NCI-H345 (cell line): ENCODE results near the gene FAM83D.
"Not testable (repeated sequence)": the region's sequence is repeated elsewhere in the genome, so short reads cannot be mapped to it uniquely, and the experiment has no call there.

ENCODE experiments used
- DNase-seq: peaks from one replicate; lab custom pipeline; 2025; lab: John Stamatoyannopoulos, UW

FAM83D gene

DNA sequence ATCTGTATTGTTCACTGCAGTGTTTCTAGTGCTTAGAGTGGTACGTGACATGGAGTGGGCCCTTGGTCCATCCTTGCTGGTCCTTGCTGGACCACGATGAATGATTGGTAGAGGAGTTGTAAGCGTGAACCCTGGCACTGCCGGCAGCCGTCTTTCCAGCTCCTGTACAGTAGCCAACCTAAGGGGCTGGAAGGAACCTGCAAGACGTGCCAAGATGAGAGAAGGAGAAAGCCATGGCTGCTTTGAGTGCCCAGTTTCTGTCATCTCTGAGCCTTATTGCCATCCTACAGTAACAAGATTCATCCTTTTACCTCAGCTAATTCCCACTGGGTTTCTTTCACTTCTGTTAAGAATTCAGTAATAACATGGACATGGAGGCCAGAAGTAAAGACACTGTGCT is 41.9 kb downstream of the FAM83D start:
- DNase-seq = no peak

DNA sequence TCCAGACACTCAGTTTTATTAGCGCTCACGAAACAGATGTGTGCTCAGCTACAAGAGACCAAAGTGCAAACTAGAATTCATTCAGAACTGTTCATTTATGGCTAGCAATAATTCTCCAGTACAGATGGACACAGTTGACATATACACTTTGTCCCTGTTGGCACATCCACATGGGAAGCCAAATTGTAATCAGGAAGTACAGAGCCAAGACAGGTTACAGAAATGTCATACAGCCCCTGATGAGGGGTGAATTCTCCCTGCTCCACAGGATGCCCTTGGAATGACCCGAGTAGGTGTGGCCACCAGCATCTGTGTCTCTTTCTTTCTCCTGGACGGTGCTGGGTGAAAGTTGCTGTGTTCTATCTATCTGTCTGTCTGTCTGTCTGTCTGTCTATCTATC is 43.5 kb downstream of the FAM83D start:
- no peak for DNase-seq

DNA sequence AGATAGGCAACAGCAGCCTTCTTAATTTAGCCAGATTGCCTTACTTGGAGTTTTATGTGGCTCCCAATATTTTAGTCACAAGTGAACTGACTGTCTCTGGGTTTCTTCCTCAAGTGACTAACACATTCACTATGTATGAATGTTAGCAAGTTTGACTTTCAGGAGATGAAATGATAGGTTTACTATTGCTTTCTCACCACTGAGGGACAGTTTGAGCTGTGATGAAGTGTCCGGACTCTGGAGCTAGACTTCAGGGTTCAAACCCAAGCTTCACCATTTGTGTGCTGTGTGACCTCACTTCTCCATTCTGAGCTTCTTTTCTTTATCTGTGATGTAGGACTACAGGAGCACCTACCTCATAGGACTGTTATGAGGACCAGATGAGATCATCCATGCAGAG is 44.1 kb downstream of the FAM83D start:
- no peak for DNase-seq

DNA sequence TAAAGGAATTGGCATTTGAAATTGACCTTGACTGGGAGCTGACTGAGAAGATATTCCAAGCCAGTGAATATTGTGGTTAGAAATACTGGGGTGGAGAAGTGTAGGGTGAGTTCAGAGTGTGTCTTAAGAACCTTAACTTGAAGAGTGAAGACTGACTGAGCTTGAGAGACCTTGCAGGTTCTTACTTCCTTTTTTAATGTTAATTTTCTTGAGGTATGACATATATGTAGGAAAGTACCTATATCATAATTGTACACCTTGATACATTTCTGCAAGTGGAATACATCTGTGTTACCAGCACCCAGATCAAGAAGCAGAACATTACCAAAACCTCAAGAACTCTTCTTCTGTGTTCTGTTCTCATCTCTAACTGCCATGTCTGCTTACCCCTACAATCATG is 46.9 kb downstream of the FAM83D start:
- DNase-seq = no peak

DNA sequence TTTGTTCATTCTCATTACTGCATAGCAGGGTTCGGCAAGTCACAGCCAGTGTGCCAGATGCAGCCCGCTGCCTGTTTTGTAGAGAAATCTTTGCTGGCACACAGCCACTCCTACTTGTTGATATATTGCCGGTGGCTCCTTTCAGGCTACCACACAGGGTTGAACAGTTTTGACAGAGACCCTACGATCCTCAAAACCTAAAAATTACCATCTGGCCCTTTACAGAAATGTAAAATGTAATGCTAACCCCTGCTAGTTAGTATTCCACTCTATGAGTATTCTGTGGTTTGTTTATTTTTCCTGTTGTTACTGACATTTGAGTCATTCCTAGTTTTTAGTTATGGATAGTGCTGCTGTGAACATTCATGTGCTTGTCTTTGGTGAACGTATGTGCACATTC is 47.4 kb downstream of the FAM83D start:
- no peak for DNase-seq

DNA sequence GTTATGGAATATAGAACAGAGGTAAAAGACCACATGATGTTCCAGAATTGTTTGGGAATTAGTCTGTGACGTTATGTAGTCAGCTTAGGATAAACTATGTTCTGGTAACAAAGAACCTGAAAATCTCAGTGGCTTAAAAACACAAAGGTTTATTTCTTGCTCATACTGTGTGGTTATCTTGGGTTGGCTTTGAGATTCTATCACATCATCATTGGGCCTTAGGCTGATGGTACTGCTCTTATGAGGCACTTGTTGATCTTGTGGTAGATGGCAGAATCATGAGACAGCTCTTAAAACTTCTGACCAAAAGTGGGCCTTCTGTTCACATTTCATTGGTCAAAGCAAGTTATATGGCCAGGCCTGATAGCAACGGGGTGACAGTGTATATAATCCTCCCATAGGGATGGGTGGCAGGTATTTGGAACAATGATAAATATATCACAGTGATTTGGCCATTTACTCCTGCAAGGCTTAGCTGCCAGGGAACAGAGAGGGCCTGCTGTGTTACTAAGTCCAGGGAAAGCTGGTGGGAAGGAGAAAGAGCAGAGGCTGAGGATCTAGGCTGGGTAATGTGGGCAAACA is 49.4 kb downstream of the FAM83D start:
- no peak for DNase-seq

DNA sequence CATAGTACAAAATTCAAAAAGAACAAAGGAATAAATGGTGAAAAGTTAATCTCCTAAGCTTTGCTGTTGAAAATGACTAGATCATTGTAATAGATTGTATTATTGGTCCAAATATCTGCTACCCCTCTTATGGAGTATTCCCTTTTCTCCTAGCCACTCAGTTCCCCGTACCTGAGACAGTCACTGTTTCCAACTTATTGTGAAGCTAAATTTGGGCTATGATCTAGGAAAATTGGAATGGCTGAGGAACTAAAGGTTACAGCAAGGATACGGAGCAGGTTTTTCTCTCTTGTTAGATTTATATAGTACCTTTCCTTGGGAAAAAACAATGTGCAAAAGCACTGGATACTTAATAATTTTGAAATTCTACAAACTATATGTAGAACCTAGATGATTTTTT is 53.2 kb downstream of the FAM83D start:
- DNase-seq = no peak

DNA sequence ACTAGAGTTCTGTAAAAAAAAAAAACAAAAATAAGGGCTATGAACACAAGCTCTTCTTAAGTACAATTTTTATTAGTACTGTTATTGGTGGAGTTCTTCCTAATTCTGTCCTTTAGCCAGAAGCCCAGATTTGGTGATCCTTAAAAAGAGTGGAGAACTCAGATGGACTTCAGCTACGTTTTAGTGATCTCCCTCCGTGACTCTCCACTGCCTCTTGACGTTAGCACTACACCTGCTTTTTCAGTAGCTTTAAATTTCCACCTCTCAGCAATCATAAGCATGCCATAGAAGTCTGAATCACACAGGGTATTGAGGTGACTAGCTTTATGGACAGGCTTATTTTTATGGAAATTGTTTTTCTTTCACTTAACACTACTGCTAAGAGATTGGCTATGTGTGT is 53.6 kb downstream of the FAM83D start:
- no peak for DNase-seq

DNA sequence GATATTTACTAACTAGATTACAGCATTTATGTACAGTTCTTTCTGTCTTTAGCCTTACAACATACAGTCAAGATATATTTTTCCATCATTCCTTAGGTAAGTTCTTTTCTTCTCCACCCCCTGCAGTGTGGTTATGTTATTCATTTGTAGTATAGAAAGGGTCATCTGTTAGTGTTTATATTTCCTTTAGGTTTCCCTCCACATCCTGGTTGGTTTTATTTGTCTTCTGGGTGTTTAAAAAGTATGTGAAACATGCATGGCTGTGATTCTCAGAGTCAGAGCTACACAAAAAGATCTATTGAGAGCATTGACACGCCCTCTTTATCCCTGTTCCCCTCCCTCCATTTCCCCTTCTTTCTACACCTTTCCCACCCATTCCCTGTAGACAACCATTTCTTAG is 56.1 kb downstream of the FAM83D start:
- no peak for DNase-seq

DNA sequence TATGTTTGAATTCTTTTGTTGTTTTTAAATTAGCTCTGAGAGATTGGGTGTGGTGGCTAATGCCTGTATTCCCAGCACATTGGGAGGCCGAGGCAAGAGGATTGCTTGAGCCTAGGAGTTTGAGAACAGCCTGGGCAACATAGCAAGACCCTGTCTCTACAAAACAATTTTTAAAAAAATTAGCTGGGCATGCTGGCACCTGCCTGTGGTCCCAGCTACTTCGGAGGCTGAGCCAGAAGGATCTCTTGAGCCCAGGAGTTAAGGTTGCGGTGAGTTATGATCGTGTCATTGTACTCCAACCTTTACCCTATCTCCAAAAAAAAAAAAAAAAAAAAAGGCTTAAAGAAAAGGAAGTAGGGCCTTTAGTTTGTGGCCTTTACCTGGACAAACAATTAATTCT is 58.8 kb downstream of the FAM83D start:
- DNase-seq = no peak

DNA sequence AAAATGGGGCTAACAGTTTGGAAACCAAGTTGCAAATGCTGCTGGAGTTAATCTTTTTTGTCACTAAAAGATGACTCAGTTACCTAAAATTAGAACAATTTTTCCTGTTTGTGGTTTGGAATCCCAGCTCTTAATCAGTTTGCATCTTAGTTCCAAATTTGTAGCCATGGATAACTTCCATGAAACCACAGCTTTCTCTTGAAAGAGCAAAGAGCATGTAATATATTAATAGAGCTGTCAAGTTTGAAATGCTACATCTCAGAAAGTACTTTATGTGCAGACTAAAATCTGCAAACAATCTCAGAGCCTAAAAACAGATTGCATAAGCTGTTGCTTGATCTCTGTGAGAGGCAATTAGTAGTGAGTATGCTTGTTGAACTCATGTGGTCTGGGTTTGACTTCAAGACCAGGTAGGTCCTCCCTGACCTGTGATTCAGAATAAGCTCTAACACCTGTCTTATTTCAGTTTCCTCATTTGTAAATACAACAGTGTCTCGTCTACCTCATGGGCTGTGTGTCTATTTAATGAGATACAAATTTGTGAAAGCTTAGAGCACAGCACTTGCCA is 59.5 kb downstream of the FAM83D start:
- no peak for DNase-seq

DNA sequence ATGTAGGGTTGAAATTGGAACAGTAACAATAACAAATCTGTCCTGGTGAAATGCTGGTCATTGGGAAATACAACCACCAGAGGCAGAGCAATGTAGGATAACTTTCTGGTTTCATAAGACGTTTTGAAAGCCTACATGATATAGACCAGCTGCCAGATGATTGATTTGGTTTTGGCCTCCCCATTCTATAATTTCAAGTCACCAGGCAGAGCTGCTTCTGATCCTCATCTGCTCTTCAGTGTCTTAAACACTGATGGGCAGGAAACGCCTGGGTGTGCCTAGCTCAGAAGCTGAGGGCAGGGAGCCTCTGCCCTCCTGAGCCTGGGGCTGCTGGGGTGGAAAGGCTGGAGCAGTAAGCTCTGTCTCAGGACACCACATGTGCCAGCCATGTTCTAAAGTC is 60.4 kb downstream of the FAM83D start:
- DNase-seq = no peak

DNA sequence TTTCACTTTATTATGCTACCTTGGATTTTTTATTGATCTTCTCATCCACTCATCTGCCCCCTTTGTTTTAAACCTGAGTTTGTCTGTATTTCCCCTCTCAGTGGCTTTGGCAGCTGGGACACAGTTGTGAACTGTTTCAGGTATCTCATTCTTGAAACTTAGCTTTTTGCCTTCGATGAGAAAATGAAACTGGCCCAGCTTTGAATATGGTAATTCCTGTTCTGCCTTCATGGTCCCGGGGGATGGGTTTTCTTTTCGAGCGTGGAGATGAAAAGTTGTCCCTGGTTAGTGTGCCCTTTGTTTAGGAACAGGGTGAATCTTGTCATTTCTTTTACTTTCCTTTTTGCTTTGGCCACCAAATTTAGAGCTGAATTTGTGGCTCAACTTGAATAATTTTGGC is 61.6 kb downstream of the FAM83D start:
- DNase-seq = no peak

DNA sequence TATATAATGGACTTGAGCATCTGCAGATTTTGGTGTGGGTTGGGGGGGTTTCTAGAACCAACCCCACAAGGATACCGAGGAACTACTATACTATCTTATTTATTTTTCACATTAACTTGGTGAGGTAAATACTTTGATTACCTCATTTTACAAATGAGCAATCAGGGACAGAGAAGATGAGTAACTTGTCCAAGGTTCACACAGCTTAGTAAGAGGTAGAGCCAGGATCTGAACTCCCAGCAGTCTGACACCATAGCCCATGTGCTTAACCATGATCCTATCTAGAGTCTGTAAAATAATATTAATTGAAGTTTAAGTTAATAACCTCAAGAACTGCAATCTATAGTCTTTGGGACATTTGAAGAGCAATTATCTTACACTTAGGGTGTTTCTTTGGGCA is 64.5 kb downstream of the FAM83D start:
- no peak for DNase-seq

DNA sequence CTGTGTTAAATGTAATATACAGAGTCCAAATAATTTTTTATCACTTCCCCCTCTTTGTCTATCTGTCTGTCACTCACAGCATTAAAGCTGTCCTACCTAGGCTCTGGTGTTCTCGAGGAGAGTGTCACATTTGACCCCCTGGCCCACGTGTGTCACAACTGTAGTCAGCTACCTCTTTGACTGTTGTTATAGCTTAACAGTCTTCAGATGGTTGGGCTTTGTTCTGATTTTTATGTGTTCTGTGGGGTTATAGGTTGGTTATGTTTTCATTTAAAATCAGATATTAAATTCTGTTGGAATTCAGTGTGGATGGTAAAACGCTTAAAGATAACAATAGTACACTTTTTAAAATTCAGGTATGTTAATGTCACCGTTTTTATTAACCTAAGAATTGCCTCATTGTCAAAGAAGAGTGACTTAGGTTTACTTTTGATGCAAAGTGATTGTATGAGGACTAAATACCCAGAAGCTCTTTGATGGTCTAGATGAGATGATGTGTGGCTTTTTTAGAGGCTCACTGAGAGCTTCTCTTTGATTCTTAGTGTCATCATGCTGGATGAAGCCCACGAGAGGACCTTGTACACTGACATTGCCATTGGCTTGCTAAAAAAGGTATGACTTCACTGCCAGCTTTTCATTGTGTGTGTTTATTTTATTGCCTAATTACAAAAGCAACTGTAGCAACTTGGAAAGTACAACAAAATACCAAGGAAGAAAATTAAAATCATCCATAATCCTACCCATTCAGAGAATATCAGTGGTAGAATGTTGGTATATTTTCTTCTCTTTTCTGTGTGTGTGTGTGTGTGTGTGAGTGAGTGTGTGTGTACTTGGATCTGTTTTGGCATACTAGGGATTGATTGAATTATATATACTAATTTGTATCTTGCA is 65.8 kb downstream of the FAM83D start:
- no peak for DNase-seq

DNA sequence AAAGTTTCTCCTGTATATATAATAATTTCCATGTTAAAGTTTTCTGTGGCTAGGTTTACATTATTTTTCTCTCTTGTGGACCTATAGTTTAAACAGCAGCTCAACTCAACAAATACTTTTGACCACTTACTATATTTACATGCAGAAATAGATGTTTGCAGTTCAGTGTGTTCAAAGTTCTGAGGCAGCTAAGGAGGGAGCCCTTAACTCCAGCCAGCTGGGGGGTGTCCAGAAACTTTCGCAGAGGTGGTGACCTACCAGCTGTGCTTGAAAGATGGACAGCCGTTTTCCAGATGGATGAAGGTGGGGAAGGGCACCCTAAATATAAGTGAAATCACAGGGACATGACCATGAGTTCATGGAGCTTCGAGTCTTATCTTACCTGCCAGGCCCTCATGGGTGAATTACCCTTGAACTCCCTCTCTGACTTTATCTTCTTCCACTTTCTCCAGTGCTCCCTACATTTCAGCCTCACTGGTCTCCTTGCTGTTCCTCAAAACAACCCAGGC is 69.4 kb downstream of the FAM83D start:
- no peak for DNase-seq

DNA sequence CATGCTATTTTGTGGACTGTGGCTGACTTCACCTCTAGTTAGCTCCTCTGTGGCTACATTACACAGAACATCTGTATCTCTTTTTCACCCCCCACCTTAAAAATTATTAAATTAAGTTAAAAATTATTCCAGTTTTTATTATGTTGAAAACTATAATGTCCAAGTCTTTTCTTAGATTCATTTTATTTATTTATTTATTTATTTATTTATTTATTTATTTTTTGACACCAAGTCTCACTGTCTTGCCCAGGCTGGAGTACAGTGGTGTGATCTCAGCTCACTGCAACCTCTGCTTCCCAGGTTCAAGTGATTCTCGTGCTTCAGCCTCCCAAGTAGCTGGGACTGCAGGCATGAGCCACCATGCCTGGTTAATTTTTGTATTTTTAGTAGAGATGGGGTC is 70.6 kb downstream of the FAM83D start:
- not testable (repeated sequence) for DNase-seq

DNA sequence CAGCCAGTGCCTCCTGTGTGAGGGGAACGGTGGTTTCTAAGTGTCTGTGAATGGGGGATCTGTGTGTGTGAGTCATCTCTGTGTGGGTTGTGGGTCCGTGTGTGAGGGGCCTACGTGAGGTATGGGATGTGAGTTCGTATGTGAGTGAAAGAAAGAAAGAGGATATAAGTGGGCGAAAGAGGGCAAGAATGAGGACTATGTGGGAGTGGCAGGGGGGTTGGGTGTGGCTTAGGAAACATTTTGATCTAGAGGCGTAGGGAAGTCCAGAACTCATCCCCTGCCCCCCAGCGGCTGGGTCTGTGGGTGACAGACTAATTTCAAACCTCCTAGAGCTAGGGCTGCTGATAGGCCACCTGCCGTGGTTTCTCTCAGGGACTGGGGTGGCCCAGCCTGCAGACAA is 71.4 kb downstream of the FAM83D start:
- no peak for DNase-seq

DNA sequence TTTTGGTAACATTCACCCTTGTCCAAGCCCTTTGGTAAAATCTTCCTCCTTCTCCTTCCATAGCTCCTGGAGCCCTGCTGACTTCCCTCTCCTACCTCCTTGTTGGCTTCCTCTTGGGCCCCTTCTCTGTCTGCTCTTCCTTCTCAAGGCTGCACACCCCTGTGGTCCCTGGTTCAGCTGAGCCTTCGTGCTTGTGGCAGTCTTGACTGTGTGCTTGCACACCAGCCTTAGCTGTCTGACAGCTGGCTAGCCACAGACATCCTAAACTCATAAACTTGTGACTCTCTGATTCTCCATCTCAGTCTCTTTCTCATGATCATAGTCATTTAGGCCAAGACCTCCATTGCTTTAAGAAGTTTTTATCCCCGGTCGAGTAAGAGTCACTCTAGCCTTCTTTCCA is 73.0 kb downstream of the FAM83D start:
- no peak for DNase-seq

DNA sequence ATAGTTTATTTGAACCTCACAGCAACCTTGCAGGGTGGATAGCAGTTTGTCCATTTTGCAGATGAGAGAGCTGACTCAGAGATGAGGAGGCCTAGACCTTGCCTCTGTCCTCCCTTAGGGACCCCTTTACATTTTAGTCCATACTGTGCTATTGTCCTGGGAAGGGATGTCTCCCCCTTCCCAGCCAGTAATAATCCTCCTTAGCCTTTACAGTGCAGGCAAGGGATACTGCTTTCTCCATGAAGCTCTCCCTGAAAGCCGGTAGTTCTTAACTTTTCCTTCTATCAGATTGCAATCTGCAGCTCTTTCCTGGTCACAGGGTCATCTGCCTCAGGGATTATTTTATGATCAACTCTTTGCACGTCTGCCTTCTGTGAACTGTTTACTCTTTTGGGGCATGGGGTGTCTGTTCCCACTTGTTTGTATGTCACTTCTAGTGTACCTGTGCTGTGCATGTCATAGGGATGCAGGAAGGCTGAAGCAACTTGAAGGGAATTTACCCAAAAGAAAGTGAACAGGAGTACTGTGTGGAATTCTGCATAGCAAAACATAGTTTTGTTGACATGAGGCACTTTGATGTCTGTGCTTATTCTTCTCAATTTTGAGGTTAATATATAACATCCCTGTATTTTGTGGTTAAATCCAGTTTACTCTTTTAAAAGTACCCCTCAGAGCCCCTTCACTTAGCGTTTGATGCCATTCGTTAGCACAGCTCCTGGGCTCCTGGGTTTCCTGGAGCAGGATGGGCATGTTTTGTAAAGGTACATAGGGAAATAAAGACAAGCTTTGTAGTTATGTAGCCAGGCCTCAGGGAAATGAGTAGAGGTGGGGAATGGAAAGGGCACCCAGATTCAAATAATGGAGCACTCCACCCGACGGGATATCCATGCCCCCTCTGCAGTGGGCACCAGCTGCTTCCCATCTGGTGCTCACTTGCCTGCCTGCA is 74.0 kb downstream of the FAM83D start:
- no peak for DNase-seq
